ENCODE measurements around the gene SLC30A1.

DNA sequence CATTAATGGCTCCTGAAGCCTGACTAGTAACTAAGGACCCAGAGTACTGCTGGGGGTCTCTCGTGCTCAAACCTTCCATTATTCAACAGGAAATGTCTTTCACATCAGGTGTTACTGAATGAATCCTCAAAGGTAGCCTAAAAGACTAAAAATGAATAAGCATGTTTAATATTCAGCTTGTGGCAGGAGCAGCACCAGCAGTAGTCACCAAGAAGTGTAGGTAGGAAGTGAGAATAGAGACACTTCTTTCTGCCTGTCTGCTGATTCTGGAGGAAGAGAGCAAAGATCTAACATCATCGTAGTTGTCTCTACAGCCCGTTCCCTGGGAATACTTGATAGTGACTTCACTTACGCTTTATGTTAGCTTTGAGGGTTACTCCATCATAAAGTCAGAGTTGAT is 7.6 kb upstream of the SLC30A1 start:
- TF ChIP-seq POLR2A (IDR thresholded peaks at IDR 0.05; ENCODE audit: low read length), result no peak
- no peak for TF ChIP-seq GATA1 (IDR thresholded peaks at IDR 0.05; ENCODE audit: low read depth, low read length)
